Mesenchymal stem cell (in vitro differentiated cells and primary cell): ENCODE measurements around the gene LRP1B.

Source experiments
- DNase-seq: peaks from one replicate; pipeline ENCODE4 v3.0.0-alpha.2; 2013
- H2AFZ ChIP-seq: one replicate; pipeline ENCODE4 v1.6.1; 2013; ENCODE audit warnings: low read depth, mild to moderate bottlenecking, control low read depth, inconsistent platforms, low read length, moderate library complexity
- H2AK5ac ChIP-seq: 2 replicates; pipeline ENCODE4 v1.6.1; 2013; ENCODE audit warnings: low read length, moderate library complexity, mild to moderate bottlenecking, inconsistent platforms; ENCODE audit not compliant: severe bottlenecking
- H2BK120ac ChIP-seq: one replicate; pipeline ENCODE4 v1.6.1; 2013; ENCODE audit warnings: low read depth, mild to moderate bottlenecking, inconsistent platforms, low read length, moderate library complexity
- H2BK12ac ChIP-seq, 2 experiments: one replicate each; pipeline ENCODE4 v1.6.1; 2013; ENCODE audit warnings: inconsistent platforms in 2 of 2, low read length in 2 of 2, mild to moderate bottlenecking in 2 of 2, moderate library complexity in 2 of 2, control low read depth in 1 of 2
- H2BK15ac ChIP-seq: one replicate; pipeline ENCODE4 v1.6.1; 2013; ENCODE audit warnings: mild to moderate bottlenecking, low read depth, inconsistent platforms; ENCODE audit not compliant: poor library complexity, severe bottlenecking
- H2BK5ac ChIP-seq: 2 replicates; pipeline ENCODE4 v1.6.1; 2013; ENCODE audit warnings: low read depth, mild to moderate bottlenecking, low read length, control low read depth, inconsistent platforms; ENCODE audit not compliant: poor library complexity, severe bottlenecking
- H3K14ac ChIP-seq, 2 experiments: one replicate each; pipeline ENCODE4 v1.6.1; 2013; ENCODE audit warnings: inconsistent platforms in 2 of 2, low read length in 2 of 2, control low read depth in 1 of 2, mild to moderate bottlenecking in 1 of 2, moderate library complexity in 1 of 2
- H3K18ac ChIP-seq, 2 experiments: one replicate each; pipeline ENCODE4 v1.6.1; 2013; ENCODE audit warnings: inconsistent platforms in 2 of 2, low read length in 2 of 2, control low read depth in 1 of 2, low read depth in 1 of 2, mild to moderate bottlenecking in 1 of 2
- H3K23ac ChIP-seq, 2 experiments: one replicate each; pipeline ENCODE4 v1.6.1; 2013; ENCODE audit warnings: inconsistent platforms in 2 of 2, low read length in 2 of 2, mild to moderate bottlenecking in 2 of 2, moderate library complexity in 2 of 2, control low read depth in 1 of 2
- H3K27ac ChIP-seq: 2 replicates; pipeline ENCODE4 v1.5.1; 2013; ENCODE audit warnings: mild to moderate bottlenecking, moderate library complexity, low read length, control low read depth, inconsistent platforms; ENCODE audit not compliant: poor library complexity, severe bottlenecking
- H3K27me3 ChIP-seq, 2 experiments: 2 replicates each; pipeline versions ENCODE4 v1.6.1 to v1.7.0; 2013; ENCODE audit warnings: low read length in 2 of 2, mild to moderate bottlenecking in 2 of 2, moderate library complexity in 2 of 2, control low read depth in 1 of 2, inconsistent platforms in 1 of 2; ENCODE audit not compliant: control insufficient read depth in 1 of 2, insufficient read depth in 1 of 2
- H3K36me3 ChIP-seq, 2 experiments: 2 replicates each; pipeline versions ENCODE4 v1.6.1 to v1.7.0; 2013; ENCODE audit warnings: low read length in 2 of 2, control low read depth in 1 of 2, inconsistent platforms in 1 of 2, low read depth in 1 of 2, mild to moderate bottlenecking in 1 of 2; ENCODE audit not compliant: insufficient read depth in 2 of 2, control insufficient read depth in 1 of 2
- H3K4ac ChIP-seq, 2 experiments: one replicate each; pipeline ENCODE4 v1.6.1; 2013; ENCODE audit warnings: inconsistent platforms in 2 of 2, low read length in 2 of 2, mild to moderate bottlenecking in 2 of 2, moderate library complexity in 2 of 2, control low read depth in 1 of 2, low read depth in 1 of 2
- H3K4me1 ChIP-seq: 2 replicates; pipeline ENCODE4 v1.6.1; 2013; ENCODE audit warnings: low read depth, low read length, control low read depth; ENCODE audit not compliant: control insufficient read depth, insufficient read depth
- H3K4me2 ChIP-seq: 2 replicates; pipeline ENCODE4 v1.6.1; 2013; ENCODE audit warnings: low read length, mild to moderate bottlenecking, inconsistent platforms; ENCODE audit not compliant: poor library complexity, severe bottlenecking
- H3K4me3 ChIP-seq, 2 experiments: 2 replicates each; pipeline versions ENCODE4 v1.5.1 to v1.7.0; 2013; ENCODE audit warnings: low read length in 2 of 2, mild to moderate bottlenecking in 2 of 2, control low read depth in 1 of 2, low read depth in 1 of 2; ENCODE audit not compliant: insufficient read depth in 1 of 2
- H3K79me1 ChIP-seq: replicated peaks from 2 replicates; pipeline ENCODE4 v1.6.1; 2013; ENCODE audit warnings: mild to moderate bottlenecking, control low read depth, low read length, inconsistent platforms; ENCODE audit not compliant: poor library complexity, severe bottlenecking
- H3K9ac ChIP-seq: 2 replicates; pipeline ENCODE4 v1.7.0; 2013; ENCODE audit warnings: mild to moderate bottlenecking, low read length, moderate library complexity
- H3K9me3 ChIP-seq: 2 replicates; pipeline ENCODE4 v1.7.0; 2013; ENCODE audit warnings: mild to moderate bottlenecking, low read length; ENCODE audit not compliant: control insufficient read depth
- H4K8ac ChIP-seq: one replicate; pipeline ENCODE4 v1.6.1; 2013; ENCODE audit warnings: inconsistent platforms, mild to moderate bottlenecking, low read length, moderate library complexity
- H4K91ac ChIP-seq: one replicate; pipeline ENCODE4 v1.6.1; 2013; ENCODE audit warnings: mild to moderate bottlenecking, low read length, inconsistent platforms
- WGBS: methylation state at CpG from one replicate; pipeline ENCODE4 v1.1.7; 2013; ENCODE audit warnings: mixed read lengths; 5-methylcytosine and 5-hydroxymethylcytosine counted together

The LRP1B gene

DNA sequence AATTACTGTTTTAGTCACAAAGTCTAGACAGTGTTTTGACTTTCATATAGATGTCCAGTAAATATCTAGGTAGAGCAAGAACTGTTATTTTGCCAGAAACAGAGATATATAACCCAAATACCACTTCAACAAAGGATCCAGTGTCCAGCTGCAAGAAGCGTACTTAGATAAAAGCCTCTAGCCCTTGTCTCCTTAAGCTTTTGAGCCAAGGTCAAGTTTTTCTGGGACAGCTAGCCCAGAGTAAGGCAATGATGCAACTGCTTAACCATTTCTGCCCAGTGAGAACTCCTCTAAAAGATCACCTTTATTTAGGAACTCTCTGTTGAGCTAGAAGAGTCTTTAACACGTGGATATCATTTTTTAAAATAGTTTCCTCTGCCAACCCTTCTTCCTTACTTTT is 1925.7 kb downstream of the LRP1B start:
- H3K18ac ChIP-seq: no peak overlapping the region
- H3K27ac ChIP-seq: no peak overlapping the region
- no peak overlapping the region for H3K4ac ChIP-seq
- H2BK12ac ChIP-seq: no peak overlapping the region
- no peak overlapping the region for H3K14ac ChIP-seq
- H3K36me3 ChIP-seq: no peaks in the 10 kb centered on the region
- H2BK15ac ChIP-seq: no peak overlapping the region
- H3K23ac ChIP-seq: no peak overlapping the region
- no peak overlapping the region for H2AFZ ChIP-seq
- no peak overlapping the region for H4K8ac ChIP-seq
- no peaks in the 10 kb centered on the region for H3K79me1 ChIP-seq
- no peaks in the 10 kb centered on the region for H3K27me3 ChIP-seq
- H2BK5ac ChIP-seq: no peak overlapping the region
- no peak for DNase-seq
- no peak overlapping the region for H3K4me3 ChIP-seq
- H2AK5ac ChIP-seq: no peak overlapping the region
- no peak overlapping the region for H3K9ac ChIP-seq
- H4K91ac ChIP-seq: no peak overlapping the region
- H3K4me2 ChIP-seq: no peak overlapping the region
- 82% methylated on average over 2 of the region's 2 CpGs for WGBS
- H3K4me1 ChIP-seq: no peaks in the 10 kb centered on the region
- H3K9me3 ChIP-seq: no peaks in the 10 kb centered on the region
- no peak overlapping the region for H2BK120ac ChIP-seq

DNA sequence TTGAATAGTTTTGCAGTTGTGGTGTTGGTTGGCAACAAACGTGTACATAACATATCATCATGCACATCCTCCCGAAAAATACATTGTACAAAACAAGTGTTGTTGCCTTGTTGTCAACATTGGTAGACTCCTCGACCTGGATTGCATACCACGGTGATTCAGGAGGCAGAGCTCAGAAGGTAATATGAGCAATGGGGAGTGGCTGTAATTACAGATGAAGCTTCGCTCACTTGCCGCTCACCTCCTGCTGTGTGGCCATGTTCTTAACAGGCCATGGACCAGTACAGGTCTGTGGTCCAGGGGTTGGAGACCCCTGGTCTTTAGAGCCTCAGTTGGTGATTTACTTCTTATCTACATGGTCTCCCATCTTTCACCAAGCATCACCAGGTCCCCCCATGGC is 1927.5 kb downstream of the LRP1B start:
- no peak overlapping the region for H3K9ac ChIP-seq
- H3K4me2 ChIP-seq: no peak overlapping the region
- H3K4ac ChIP-seq: no peak overlapping the region
- no peaks in the 10 kb centered on the region for H3K9me3 ChIP-seq
- no peaks in the 10 kb centered on the region for H3K36me3 ChIP-seq
- H2BK120ac ChIP-seq: no peak overlapping the region
- H2BK5ac ChIP-seq: no peak overlapping the region
- no peak overlapping the region for H4K8ac ChIP-seq
- H3K27me3 ChIP-seq: no peaks in the 10 kb centered on the region
- no peak overlapping the region for H4K91ac ChIP-seq
- DNase-seq: no peak
- no peak overlapping the region for H2AK5ac ChIP-seq
- H2AFZ ChIP-seq: no peak overlapping the region
- WGBS: 94% methylated on average over 6 of the region's 6 CpGs
- H3K14ac ChIP-seq: no peak overlapping the region
- H2BK12ac ChIP-seq: no peak overlapping the region
- no peak overlapping the region for H3K27ac ChIP-seq
- H3K79me1 ChIP-seq: no peaks in the 10 kb centered on the region
- no peak overlapping the region for H3K18ac ChIP-seq
- no peak overlapping the region for H2BK15ac ChIP-seq
- no peak overlapping the region for H3K23ac ChIP-seq
- no peaks in the 10 kb centered on the region for H3K4me1 ChIP-seq
- H3K4me3 ChIP-seq: no peak overlapping the region

GRCh38 chr2:140201572-140201971 is 1929.2 kb downstream of the LRP1B start:
- no peaks in the 10 kb centered on the region for H3K36me3 ChIP-seq
- H3K23ac ChIP-seq: no peak overlapping the region
- no peak overlapping the region for H2BK5ac ChIP-seq
- no peak for DNase-seq
- no peak overlapping the region for H2BK120ac ChIP-seq
- H3K9ac ChIP-seq: no peak overlapping the region
- no peak overlapping the region for H2AK5ac ChIP-seq
- H3K79me1 ChIP-seq: no peaks in the 10 kb centered on the region
- H2AFZ ChIP-seq: no peak overlapping the region
- WGBS: 93% methylated on average over 1 of the region's 2 CpGs
- H3K4ac ChIP-seq: no peak overlapping the region
- H3K4me1 ChIP-seq: no peaks in the 10 kb centered on the region
- H4K91ac ChIP-seq: no peak overlapping the region
- H3K4me3 ChIP-seq: no peak overlapping the region
- no peaks in the 10 kb centered on the region for H3K9me3 ChIP-seq
- no peak overlapping the region for H4K8ac ChIP-seq
- no peak overlapping the region for H3K27ac ChIP-seq
- no peak overlapping the region for H3K18ac ChIP-seq
- H2BK12ac ChIP-seq: no peak overlapping the region
- H3K4me2 ChIP-seq: no peak overlapping the region
- H3K14ac ChIP-seq: no peak overlapping the region
- H2BK15ac ChIP-seq: no peak overlapping the region
- H3K27me3 ChIP-seq: no peaks in the 10 kb centered on the region

DNA sequence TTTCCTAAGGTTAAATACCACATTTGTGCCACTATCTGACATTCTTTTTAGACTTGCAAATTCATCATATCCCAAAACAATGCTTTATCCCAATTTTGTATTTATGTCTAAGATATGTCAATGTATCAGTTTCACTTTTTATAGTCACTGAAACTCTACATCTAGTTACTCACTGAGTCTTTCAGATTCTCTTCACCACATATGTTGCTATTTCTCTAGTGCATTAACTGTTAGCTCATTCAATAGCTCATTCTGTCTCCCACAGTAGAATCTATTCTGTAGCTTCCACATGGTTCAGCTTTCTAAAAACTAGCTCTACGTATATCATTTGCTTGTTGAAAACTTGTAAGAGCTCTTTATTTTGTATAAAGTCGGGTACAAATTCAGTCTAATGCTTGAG is 1930.1 kb downstream of the LRP1B start:
- Histone ChIP-seq H2BK5ac (no peak overlapping the region), H3K9me3 (no peaks in the 10 kb centered on the region), H3K4me3 (no peak overlapping the region), H3K27me3 (no peaks in the 10 kb centered on the region), H3K4me2 (no peak overlapping the region), H4K91ac (no peak overlapping the region), H2BK15ac (no peak overlapping the region), H2BK120ac (no peak overlapping the region), H3K79me1 (no peaks in the 10 kb centered on the region), H3K36me3 (no peaks in the 10 kb centered on the region), H3K4ac (no peak overlapping the region), H3K9ac (no peak overlapping the region), H3K27ac (no peak overlapping the region), H3K4me1 (no peaks in the 10 kb centered on the region), H3K14ac (no peak overlapping the region), H4K8ac (no peak overlapping the region), H3K23ac (no peak overlapping the region), H2AFZ (no peak overlapping the region), H2BK12ac (no peak overlapping the region), H2AK5ac (no peak overlapping the region), H3K18ac (no peak overlapping the region)
- no CpG with 5 or more reads among the region's 2 CpGs for WGBS
- DNase-seq: no peak
